ENCODE measurements around the gene NHP2.

DNA sequence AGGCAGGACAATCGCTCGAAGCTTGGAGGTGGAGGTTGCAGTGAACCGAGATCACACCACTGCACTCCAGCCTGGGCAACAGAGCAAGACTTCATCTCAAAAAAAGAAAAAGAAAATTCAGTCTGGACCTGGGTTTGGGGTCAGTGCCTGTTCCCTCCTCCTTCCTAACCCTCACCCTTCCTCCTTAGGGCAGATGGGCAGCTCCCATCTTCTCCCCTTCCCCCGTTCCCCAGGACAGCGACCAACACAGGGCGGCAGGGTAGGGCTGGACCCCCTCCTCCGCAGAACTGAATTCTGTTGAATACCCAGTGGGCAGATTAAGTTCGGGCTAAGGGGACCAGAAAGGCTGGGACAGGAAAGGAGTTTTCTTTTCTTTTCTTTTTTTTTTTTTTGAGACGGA lies 24.4 kb downstream of the NHP2 start:
- TF ChIP-seq POLR2AphosphoS5 (IDR thresholded peaks at IDR 0.05) (no peak), POLR2A (IDR thresholded peaks at IDR 0.05) (no peak)
- TF ChIP-seq, protein P1, sequence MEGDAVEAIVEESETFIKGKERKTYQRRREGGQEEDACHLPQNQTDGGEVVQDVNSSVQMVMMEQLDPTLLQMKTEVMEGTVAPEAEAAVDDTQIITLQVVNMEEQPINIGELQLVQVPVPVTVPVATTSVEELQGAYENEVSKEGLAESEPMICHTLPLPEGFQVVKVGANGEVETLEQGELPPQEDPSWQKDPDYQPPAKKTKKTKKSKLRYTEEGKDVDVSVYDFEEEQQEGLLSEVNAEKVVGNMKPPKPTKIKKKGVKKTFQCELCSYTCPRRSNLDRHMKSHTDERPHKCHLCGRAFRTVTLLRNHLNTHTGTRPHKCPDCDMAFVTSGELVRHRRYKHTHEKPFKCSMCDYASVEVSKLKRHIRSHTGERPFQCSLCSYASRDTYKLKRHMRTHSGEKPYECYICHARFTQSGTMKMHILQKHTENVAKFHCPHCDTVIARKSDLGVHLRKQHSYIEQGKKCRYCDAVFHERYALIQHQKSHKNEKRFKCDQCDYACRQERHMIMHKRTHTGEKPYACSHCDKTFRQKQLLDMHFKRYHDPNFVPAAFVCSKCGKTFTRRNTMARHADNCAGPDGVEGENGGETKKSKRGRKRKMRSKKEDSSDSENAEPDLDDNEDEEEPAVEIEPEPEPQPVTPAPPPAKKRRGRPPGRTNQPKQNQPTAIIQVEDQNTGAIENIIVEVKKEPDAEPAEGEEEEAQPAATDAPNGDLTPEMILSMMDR (IDR thresholded peaks at IDR 0.05): no peak
